HG03469 (cell line): ENCODE data around the gene CISD2.
"Not testable (repeated sequence)": the region's sequence is repeated elsewhere in the genome, so short reads cannot be mapped to it uniquely, and the experiment has no call there.

Experiments
- ATAC-seq: cut with Tn5 transposase; IDR thresholded peaks from one replicate; pipeline ENCODE4 v1.9.1; 2021; ENCODE audit warnings: mild to moderate bottlenecking, moderate library complexity, moderate number of reproducible peaks; ENCODE audit not compliant: unreplicated experiment

Gene CISD2

DNA sequence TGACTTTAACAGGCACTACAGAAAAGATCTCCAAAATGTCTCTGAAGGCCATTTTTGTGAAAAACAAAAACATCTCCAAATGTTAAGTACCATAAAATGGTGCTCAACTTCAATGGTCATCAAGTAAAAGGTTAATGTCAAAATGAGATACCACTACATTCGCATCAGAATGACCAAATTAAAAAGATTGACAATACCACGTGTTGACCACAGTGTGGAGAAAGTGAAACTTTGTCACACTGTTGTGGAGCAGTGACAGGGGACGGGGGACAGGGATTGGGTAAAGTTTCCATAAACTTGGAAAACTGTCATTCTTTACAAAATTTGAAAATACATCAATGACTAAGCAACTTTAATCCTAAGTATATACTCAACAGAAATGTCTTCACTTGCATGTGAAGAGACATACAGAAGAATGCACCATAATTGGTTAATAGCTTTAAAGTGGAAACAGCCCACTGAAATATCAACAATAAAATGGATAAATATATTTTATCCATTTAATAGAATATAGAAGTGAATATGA, 19.1 kb upstream of the CISD2 start:
- ATAC-seq: no peak

DNA sequence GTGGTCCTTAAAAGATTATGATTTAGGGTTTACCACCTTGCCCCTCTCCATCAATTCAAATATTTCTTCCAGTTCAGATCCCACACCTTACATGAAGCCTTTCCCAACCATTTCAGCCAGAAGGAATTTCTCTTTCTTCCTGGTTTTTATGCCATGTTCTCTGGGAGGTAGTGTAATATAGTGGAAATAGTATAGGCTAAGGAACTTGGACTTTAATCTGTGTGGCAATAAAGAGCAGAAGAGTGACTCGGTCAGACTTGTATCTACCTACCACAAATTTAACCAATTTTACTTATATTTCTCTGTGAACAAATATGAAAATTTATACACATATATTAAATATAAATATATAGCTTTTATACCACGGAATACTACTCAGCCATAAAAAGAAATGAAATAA, 18.4 kb upstream of the CISD2 start:
- no peak for ATAC-seq

DNA sequence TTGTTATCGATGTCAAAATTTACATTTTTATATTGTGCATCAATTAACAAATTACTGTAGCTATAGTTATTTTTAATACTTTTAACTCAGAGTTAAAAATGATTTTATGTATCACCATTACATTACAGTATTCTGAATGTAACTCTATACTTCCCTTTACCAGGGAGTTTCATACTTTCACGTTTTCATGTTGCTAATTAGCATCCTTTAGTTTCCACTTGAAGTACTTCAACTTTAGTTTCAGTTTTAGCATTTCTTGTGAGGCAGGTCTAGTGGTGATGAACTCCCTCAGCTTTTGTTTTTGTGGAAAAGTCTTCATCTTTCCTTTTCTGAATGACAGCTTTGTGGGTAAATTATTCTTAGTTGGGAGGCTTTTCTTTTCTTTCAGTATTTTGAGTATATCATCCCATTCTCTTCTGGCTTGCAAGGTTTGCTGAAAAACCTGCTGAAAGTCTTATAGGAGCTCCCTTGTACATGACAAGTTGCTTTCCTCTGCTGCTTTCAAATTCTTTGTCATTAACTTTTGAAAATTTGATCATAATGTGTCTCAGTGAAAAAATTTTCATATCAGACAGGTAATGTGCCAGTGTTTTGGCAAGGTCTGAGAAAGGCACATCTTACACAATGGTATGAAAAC, 9.8 kb upstream of the CISD2 start:
- ATAC-seq: no peak

DNA sequence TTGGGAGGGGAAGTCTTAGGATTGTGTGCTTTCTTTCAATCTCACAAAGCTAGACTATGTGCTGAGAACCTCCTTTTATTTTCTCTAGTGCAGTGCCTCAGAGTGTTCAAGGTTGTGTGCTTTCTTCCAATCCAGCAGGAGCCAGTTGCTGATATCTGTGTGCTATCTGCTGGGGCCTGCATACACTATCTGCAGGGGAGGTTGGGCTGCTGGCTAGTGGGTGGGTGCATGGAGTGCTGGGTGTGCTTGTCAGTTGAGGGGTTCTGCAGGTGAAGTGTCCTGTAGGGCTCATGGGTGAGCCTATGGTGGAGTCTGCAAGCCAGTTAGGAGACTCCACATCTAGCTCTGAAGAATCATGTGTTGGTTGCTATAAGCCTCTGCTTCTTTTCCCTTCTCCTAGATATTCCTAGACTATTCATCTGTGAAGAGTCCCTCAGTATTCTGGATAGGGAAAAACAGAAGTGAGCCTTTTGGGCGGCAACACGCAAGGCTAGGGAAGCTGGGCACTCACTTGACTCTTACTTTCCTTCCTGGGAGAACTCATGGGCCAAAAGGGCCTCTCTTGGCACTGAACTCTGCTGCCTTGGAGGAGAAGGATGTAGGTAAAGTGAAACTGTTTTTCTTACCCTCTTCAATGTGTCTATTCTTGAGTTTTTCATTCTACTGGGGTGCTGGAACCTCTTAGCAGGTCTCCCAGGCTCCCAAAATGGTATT, 8.0 kb upstream of the CISD2 start:
- ATAC-seq: no peak

DNA sequence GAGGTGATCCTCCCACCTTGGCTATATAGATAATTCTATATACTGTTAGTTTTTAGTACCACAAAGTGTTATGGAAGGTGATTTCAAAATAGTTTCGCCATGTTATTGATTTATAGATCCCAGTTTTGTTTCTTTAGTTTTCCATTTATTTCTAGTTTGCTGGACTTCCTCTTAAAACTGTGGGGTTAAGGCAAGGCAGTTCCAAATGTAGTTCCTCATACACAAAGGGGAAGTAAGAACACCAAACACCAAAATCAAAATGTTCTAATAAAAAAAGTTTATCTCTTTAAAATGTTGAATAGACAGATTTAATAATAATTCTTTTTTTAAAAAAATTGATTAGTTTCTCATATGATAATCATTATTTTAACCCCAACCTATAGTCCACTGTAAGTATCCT, 6.8 kb upstream of the CISD2 start:
- ATAC-seq: no peak

DNA sequence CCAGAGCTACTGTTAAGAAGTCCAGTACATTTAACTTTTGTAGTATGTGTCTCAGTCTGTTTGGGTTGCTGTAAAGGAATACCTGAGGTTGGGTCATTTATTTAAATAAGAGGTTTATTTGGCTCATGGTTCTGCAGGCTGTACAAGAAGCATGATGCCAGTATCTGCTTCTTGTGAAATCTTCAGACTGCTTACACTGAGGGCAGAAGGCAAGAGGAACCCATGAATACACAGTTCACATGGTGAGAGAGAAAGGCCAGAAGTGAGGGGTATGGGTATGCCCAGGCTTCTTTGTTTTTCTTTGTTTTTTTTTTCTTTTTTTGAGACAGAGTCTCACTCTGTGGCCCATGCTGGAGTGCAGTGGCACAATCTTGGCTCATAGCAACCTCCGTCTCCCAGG, 6.0 kb upstream of the CISD2 start:
- no peak for ATAC-seq

DNA sequence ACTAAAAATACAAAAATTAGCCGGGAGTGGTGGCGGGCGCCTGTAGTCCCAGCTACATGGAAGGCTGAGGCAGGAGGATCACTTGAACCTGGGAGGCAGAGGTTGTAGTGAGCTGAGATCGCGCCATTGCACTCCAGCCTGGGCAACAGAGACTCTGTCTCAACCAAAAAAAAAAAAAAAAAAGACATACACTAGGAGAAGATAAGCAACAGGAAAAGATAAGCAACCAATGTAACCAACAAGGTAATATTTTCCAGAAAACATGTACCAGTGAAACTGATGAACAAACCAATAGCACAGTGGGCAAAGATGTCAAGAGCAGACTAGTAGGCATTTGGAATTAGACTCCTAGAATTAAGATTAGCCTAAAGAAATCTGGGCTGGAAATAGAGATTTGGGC, 3.5 kb upstream of the CISD2 start:
- ATAC-seq: not testable (repeated sequence)

DNA sequence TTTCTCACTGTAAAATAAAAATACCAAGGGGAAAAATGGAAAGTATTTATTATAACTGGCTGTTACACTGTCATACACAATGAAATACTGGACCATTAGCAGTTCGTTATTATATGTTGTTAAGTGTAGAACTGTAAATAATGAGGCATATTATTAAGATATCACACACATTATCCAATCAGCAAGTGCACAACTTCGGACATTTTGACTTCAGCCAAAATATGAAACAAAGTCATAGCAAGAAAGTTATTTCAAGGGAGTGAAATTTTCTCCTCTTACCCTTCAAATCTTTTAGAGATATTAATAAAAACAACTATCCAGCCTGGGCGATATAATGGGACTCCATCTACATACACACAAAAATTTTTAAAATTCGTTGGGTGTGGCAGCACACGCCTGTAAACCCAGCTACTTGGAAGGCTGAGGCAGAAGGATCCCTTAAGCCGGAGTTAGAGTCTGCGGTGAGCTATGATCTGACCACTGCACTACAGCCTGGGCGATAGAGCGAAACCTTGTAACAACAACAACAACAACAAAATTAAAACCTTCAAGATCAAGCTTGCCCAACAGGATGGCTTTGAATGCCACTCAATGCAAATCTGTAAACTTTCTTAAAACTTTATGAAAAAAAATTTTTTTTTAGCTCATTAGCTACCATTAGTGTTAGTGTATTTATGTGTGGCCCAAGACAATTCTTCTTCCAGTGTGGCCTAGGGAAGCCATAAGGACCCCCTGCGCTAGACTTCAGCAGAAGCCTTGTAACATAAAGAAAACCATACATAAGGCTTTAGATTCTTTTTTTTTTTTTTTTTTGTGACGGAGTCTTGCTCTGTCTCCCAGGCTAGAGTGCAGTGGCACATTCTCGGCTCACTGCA, 1.3 kb upstream of the CISD2 start:
- no peak for ATAC-seq

DNA sequence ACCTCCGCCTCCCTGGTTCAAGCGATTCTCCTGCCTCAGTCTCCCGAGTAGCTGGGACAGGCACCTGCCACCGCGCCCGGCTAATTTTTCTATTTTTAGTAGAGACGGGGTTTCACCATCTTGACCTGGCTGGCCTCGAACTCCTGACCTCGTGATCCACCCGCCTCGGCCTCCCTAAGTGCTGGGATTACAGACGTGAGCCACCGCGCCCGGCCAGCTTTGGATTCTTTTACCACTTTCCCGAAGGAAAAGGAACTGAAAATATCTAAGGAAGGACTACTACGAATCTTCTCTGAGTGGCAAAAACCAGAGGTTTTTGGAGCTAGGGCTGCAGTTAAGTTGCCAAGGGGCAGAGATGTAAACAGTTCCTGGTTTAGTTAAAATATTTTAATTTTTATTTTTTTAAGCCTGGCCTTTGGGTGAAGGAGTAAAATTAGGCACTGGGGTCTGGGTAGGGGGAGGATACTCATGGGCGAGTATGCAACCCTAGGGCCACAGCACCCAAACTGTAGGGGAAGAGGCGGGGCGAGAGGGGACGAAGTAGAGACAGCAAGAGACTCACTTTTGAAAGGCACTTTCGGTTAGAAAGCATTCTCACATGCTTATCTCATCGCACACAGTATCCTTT, 525 bp upstream of the CISD2 start:
- ATAC-seq: no peak

DNA sequence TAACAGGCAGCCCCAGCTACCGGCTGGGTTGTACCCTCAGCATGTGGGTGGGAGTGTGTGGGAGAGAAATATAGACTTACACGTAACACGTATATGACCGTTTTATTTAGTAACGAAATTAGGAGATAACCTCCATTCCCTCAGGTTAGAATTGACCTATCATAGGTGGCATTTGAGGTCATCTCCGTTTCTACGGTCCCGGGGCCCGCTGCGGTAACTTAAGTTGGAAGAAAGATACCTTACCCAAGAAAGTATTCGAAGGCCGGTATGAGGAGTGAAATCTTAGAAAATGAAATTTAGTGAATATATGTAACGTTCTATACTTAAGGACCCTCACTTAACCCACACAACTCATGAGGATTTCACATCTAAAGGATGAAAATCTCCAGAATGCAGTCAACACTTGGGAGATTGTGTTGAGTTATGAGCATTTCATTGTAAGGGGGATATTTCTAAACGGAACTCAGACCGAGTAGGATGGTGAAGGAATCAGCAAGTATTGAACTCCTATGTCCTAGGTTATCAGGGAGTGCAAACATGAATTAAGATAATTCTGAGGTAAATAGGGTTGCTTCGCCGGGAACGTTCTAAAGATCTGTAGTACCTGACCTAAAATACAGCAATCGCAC, 891 bp downstream of the CISD2 start:
- ATAC-seq: peak; percentile 16

DNA sequence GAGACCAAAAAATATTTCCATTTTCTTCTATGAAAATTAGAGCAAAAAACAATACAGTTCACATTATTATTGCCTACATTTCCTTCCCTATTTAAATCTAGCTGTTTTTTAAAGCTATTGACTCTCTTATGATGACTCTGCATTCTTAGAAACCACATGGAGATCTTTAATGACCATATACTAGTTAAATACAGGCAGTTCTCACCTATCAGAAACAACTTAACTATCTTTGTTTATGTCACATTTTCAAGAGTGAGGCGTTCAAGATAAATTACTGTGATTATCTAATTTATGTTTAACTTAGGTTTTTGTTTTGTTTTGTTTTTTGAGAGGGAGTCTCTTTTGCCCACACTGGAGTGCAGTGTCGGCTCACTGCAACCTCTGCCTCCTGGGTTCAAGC, 3.0 kb downstream of the CISD2 start:
- ATAC-seq: no peak

DNA sequence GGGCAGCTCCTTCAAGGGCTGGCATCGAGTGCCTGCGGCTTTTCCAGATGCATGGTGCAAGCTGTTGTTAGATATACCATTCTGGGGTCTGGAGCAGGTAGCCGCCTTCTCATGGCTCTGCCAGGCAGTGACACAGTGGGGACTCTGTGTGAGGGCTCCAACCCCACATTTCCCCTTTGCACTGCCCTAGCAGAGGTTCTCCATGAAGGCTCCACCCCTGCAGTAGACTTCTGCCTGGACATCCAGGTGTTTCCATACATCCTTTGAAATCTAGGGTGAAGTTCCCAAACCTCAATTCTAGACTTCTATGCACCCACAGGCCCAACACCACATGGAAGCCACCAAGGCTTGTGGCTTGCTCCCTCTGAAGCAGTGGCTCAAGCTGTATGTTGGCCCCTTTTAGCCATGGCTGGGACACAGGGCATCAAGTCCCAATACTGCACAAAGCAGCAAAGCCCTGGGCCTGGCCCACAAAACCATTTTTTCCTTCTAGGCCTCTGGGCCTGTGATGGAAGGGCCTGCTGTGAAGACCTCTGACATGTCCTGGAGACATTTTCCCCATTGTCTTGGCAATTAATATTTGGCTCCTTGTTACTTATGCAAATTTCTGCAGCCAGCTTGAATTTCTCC, 8.8 kb downstream of the CISD2 start:
- not testable (repeated sequence) for ATAC-seq

DNA sequence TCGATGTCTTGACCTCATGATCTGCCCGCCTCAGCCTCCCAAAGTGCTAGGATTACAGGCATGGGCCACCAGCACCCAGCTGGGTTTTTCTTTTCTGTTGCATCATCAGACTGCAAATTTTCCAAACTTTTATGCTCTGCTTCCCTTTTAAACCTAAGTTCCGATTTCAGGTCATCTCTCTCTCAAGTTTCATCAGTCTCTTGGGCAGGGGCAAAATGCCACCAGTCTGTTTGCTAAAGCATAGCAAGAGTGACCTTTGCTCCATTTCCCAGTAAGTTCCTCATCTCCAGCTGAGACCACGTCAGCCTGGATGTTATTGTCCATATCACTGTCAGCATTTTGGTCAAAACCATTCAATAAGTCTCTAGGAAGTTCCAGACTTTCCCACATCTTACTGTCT, 9.6 kb downstream of the CISD2 start:
- ATAC-seq: not testable (repeated sequence)

DNA sequence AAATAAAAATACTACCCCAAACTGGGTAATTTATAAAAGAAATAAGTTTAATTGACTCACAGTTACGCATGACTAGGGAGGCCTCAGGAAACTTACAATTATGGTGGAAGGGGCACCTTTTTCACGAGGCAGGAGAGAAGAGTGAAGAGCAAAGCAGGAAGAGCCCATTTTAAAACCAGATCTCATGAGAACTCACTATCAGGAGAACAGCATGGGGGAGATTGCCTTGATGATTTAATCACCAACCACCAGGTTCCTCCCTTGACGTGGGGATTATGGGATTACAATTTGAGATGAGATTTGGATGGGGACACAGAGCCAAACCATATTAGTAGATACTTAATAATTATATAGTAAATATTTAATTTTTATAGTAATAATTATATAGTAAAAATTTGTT, 10.1 kb downstream of the CISD2 start:
- ATAC-seq: no peak

DNA sequence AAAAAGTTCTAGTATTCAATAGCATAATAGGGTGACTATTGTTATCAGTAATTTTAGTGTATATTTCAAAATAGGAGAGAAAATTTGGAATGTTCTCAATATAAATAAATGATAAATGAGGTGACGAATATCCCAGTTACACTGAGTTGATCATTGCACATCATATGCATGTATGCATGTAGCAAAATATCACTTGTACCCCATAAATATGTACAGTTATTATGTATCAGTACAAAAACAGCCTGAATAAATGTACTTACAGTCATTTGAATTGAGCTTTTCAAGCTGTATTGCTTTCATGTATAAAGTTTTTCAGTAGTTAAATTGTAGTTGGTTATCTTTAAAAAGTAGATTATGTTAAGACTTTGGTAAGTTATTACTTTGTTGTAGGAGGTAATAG, 12.6 kb downstream of the CISD2 start:
- ATAC-seq: no peak

DNA sequence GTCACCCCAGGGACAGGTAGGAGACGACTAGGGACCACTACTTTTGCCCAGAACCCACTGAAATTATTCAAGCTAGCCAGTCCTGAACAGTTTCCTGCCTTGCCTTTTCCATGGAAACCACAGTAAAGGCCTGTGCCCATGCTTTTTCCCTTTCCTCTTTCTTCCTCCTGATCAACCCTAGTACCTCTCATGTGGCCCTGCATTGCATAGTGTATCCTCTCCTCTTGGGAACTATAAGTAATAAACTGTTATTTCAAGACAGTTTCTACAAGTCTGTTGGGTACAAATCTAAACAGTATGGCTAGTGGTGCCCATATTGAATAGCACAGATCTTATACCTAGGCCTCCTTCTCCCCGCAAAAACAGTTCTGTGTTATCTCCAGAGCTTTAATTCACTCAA, 14.5 kb downstream of the CISD2 start:
- no peak for ATAC-seq

DNA sequence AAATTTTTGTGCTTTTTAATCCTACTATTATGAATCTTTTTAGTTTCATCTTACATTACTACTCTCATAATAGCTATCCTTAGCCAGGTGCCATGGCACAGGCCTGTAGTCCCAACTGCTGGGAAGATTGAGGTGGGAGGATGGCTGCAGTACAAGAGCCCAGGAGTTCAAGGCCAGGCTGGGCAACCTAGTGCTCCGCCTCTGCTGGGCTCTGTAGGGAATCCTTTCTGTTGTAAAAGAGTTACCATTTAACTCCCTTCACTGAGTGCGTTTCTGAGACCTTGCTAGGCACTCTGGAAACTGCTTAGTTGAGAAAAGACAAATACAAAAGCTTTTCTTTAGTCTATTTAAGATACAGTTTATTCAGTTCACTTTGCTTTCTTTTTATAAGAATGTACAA, 19.8 kb downstream of the CISD2 start:
- not testable (repeated sequence) for ATAC-seq

DNA sequence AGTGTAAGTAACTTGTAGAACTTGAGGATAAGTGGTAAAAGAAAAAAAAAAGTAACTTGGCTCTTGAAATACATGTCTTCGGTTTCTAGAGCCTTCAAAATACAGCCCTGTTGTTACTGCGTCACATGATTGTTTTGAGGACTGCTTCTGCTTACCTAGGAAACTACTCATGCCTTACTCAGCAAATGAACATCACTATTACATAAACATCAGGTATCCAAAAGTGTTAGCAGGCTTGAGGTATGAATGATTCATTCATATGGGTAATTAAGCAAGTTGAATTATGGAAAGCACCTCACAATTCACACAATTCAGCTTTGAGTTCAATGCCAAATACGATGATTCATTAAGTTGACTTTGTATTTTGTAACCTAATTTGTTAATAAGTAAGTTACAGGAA, 21.1 kb downstream of the CISD2 start:
- not testable (repeated sequence) for ATAC-seq

DNA sequence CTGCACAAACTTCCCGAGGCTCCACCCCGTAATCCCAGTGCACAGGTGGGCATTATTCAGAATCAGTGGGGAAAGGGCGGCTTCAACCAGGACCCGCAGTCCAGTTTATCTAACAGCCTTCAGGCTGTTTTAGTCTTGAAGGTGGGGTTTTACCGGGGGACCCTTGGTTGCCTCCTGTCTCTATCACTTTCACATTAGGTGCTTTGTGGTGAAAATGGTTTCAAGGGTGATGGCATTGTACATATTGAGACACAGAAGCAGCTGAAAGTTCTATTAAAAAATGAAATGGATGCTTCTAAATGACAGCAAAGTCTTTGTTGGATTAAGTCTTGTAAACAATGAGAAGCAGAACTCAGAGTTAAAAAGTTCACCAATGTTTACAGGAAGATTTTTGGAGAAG, 27.8 kb downstream of the CISD2 start:
- not testable (repeated sequence) for ATAC-seq

DNA sequence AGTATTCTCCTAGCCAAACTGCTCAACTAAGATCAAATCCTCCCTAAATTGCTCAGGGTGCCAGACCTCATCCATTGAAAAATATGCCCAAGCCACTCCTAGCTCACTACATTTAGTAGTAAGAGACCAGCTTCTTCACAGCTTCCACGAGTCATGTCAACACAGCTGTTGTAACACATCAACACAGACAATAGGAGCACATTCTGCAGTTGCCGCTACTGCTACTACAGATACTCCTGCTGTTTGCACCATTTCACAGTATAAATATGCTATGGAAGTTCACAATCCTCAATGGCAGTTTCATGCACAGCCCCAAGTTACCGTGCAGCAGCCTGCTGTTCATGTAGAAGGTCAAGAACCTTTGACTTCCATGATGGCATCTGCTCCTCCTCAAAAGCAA, 28.8 kb downstream of the CISD2 start:
- not testable (repeated sequence) for ATAC-seq
